ENCODE data around the gene NEFH.

NEFH gene

GRCh38 chr22:29477723-29478318, 2.2 kb upstream of the NEFH start:
- no peak for TF ChIP-seq TAF1 (IDR thresholded peaks at IDR 0.05; ENCODE audit: borderline replicate concordance, insufficient read depth, low read length)

- TF ChIP-seq SIN3A (IDR thresholded peaks at IDR 0.05; ENCODE audit: borderline replicate concordance, insufficient read depth, low read length) (no peak), TAF1 (IDR thresholded peaks at IDR 0.05; ENCODE audit: borderline replicate concordance, insufficient read depth, low read length) (no peak), REST (IDR thresholded peaks at IDR 0.05; ENCODE audit: insufficient read depth in 1 of 2, low read depth in 2 of 2, low read length in 2 of 2) (peak; percentile 87 to 95), POLR2AphosphoS5 (IDR thresholded peaks at IDR 0.05; ENCODE audit: low read depth, low read length) (no peak)
Observed at GRCh38 chr22:29478326-29479276, 1.4 kb upstream of the NEFH start.

DNA sequence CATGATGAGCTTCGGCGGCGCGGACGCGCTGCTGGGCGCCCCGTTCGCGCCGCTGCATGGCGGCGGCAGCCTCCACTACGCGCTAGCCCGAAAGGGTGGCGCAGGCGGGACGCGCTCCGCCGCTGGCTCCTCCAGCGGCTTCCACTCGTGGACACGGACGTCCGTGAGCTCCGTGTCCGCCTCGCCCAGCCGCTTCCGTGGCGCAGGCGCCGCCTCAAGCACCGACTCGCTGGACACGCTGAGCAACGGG, 169 bp downstream of the NEFH start:
- TF ChIP-seq SIN3A (IDR thresholded peaks at IDR 0.05; ENCODE audit: borderline replicate concordance, insufficient read depth, low read length) (no peak), REST (IDR thresholded peaks at IDR 0.05; ENCODE audit: insufficient read depth in 1 of 2, low read depth in 2 of 2, low read length in 2 of 2) (no peak), TAF1 (IDR thresholded peaks at IDR 0.05; ENCODE audit: borderline replicate concordance, insufficient read depth, low read length) (no peak), POLR2AphosphoS5 (IDR thresholded peaks at IDR 0.05; ENCODE audit: low read depth, low read length) (no peak), FOXP2 (optimal IDR thresholded peaks at IDR 0.05; ENCODE audit: borderline replicate concordance, extremely low read depth, extremely low read length, insufficient read depth) (no peak)

GRCh38 chr22:29480512-29481264, 670 bp downstream of the NEFH start:
- no peak for TF ChIP-seq POLR2AphosphoS5 (IDR thresholded peaks at IDR 0.05; ENCODE audit: low read depth, low read length)
- no peak for TF ChIP-seq TAF1 (IDR thresholded peaks at IDR 0.05; ENCODE audit: borderline replicate concordance, insufficient read depth, low read length)
- TF ChIP-seq FOXP2 (optimal IDR thresholded peaks at IDR 0.05; ENCODE audit: borderline replicate concordance, extremely low read depth, extremely low read length, insufficient read depth) = no peak
- TF ChIP-seq SIN3A (IDR thresholded peaks at IDR 0.05; ENCODE audit: borderline replicate concordance, insufficient read depth, low read length) = no peak
- TF ChIP-seq REST (IDR thresholded peaks at IDR 0.05; ENCODE audit: insufficient read depth in 1 of 2, low read depth in 2 of 2, low read length in 2 of 2) = no peak

- TF ChIP-seq REST (IDR thresholded peaks at IDR 0.05; ENCODE audit: insufficient read depth in 1 of 2, low read depth in 2 of 2, low read length in 2 of 2) (no peak), TAF1 (IDR thresholded peaks at IDR 0.05; ENCODE audit: borderline replicate concordance, insufficient read depth, low read length) (no peak), FOXP2 (optimal IDR thresholded peaks at IDR 0.05; ENCODE audit: borderline replicate concordance, extremely low read depth, extremely low read length, insufficient read depth) (no peak), POLR2AphosphoS5 (IDR thresholded peaks at IDR 0.05; ENCODE audit: low read depth, low read length) (no peak), SIN3A (IDR thresholded peaks at IDR 0.05; ENCODE audit: borderline replicate concordance, insufficient read depth, low read length) (no peak)
Observed at GRCh38 chr22:29481265-29482000, 1.4 kb downstream of the NEFH start.
